Peyer's patch (tissue), 4 donors: ENCODE results near the gene ELOVL6.

Source experiments
- CTCF ChIP-seq, 6 experiments: fragments of 450-650 bp in 4 of 6; fragments of 200-600 bp in 2 of 6; sonication (generic) in 1 of 6; IDR thresholded peaks; one replicate each; pipeline ENCODE4 v1.5.1; 2017 to 2019; ENCODE audit warnings: antibody characterized with exemption in 6 of 6, mild to moderate bottlenecking in 3 of 6, moderate library complexity in 1 of 6
- POLR2A ChIP-seq, 2 donors: fragments of 450-650 bp; IDR thresholded peaks; one replicate each; pipeline ENCODE4 v1.5.1; 2017; ENCODE audit warnings: antibody characterized with exemption in 2 of 2, mild to moderate bottlenecking in 2 of 2, moderate library complexity in 2 of 2

GRCh38 chr4:110171971-110172370, 26.4 kb downstream of the ELOVL6 start:
- no peak for TF ChIP-seq CTCF (IDR thresholded peaks at IDR 0.05)
- no peak for TF ChIP-seq POLR2A (IDR thresholded peaks at IDR 0.05)
